ENCODE data around the gene CYP2C9.
"Not testable (repeated sequence)": the region's sequence is repeated elsewhere in the genome, so short reads cannot be mapped to it uniquely, and the experiment has no call there.

The CYP2C9 gene

DNA sequence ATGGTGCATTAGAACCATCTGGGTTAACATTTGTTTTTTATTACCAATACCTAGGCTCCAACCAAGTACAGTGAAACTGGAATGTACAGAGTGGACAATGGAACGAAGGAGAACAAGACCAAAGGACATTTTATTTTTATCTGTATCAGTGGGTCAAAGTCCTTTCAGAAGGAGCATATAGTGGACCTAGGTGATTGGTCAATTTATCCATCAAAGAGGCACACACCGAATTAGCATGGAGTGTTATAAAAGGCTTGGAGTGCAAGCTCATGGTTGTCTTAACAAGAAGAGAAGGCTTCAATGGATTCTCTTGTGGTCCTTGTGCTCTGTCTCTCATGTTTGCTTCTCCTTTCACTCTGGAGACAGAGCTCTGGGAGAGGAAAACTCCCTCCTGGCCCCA lies at the start of gene CYP2C9:
TSS of gene CYP2C9 (plus strand) at position 276 of the 400 bp plus-strand sequence. CDS start at position 301, 25 bp downstream.
- DNase-seq (ENCODE audit: low read depth), result no peak

GRCh38 chr10:94889123-94889522 lies 49.3 kb upstream of the CYP2C9 start:
- DNase-seq (ENCODE audit: low read depth), result no peak

DNA sequence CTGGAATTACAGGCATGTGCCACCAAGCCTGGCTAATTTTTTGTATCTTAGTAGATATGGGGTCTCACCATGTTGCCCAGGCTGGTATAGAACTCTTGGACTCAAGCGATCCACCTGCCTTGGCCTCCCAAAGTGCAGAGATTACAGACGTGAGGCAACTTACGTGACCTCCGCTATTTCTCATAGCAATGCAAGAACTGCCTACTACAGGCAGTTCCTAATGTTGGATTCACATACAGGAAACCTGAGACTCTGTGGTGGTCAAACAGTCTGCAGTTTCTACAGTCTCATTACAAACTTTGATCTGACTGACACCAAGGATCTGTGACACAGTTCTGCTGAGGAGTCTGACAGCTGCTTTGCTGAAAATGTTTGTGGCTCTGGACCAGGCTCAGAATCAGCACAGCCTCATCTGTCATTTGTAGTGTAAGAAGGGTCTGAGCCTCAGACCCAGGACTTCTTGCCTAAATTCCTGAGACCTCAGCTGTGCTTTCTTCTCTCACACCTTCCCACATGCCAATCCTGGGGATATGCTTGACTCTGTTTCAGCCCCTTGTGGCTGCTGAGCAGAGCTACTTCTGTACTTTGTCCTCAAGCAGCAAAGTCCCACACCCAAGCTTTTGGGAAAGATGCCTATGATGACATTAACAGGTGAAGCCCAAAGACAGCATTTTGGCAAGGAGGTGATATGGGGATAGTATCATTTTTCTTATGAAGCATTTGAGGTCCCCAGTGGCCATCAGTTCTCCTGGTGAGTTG lies 48.0 kb upstream of the CYP2C9 start:
- DNase-seq (ENCODE audit: low read depth), result no peak

GRCh38 chr10:94898414-94898813 lies 40.0 kb upstream of the CYP2C9 start:
- not testable (repeated sequence) for DNase-seq (ENCODE audit: low read depth)

DNA sequence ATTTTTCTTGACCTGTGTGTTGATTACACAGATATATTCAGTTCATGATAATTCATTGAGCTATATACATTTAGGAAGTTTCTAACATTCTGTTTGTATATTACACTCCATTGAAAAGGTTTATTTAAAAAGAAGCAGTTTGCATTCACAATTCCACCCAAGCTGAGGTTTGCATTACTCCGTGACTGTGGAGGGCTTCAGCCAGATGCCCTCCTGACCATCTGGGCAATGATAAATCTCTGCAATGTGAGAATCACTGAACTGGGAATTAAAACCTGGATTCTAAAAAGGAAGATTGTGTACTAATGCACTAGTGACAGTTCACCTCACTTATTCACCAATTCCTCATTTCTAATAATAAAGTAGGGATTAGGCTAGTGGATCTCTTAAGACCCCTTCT lies 36.4 kb upstream of the CYP2C9 start:
- DNase-seq (ENCODE audit: low read depth), result no peak

GRCh38 chr10:94902570-94902969 lies 35.9 kb upstream of the CYP2C9 start:
- no peak for DNase-seq (ENCODE audit: low read depth)

DNA sequence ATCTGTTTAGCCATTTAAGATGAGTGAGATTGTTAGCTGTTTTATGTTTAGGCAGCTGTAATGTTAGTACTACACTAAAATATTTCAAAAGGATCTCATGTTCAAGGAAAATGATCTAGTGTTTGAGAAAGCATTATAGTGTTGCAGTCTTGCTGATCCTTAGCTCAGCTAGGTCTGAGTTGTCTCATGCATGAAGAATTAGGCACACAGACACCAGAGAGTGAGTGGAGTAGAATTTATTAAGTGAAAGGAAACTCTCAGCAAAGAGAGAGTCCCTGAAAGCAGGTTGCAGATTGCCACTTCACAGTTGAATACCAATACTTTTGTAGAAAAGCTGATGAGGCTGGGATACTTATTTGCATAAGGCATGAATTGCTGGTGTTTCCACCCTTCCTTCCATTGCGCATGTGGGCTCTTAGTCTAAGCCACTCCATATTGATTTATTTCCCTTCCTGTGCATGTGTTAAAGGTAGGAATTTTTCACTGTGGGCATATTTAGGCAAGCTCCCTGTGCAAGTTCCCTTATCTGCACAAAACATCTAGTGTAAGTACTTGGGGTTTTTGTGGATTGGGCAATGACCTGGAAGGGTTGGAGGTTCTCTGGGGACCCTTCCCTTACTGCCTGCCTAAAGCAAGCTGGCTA lies 33.8 kb upstream of the CYP2C9 start:
- DNase-seq (ENCODE audit: low read depth), result not testable (repeated sequence)

DNA sequence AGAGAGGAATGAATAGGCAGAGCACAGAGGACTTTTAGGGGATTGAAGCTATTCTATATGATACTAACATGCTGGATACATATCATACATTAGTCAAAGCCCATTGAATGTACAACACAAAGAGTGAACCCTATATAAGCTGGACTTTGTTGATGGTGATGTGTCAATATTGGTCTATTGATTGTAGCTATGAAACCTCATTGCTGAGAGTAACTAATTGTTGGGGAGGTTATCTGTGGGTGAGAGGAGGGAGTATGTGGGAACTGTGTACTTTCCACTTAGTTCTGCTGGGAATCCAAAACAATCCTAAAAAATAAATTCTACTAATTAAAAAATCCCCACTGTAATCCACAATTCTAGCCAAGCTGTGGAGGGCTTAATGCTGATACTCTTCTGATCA lies 22.0 kb upstream of the CYP2C9 start:
- no peak for DNase-seq (ENCODE audit: low read depth)

- DNase-seq (ENCODE audit: low read depth), result no peak
Measured at GRCh38 chr10:94936721-94937120, 1.7 kb upstream of the CYP2C9 start.

DNA sequence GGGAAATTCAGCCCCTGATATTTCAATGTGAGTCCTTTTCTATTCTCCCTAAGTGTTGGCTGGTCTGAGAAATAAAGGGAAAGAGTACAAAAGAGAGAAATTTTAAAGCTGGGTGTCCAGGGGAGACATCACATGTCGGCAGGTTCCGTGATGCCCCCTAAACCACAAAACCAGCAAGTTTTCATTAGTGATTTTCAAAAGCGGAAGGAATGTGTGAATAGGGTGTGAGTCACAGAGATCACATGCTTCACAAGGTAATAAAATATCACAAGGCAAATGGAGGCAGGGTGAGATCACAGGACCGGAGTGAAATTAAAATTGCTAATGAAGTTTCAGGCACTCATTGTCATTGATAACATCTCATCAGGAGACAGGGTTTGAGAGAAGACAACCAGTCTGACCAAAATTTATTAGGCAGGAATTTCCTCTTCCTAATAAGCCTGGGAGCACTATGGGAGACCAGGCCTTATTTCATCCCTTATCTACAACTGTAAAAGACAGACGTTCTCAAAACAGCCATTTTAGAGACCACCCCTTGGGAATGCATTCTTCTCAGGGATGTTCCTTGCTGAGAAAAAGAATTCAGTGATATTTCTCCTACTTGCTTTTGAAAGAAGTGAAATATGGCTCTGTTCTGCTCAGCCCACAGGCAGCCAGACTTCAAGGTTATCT lies 5.1 kb downstream of the CYP2C9 start:
- DNase-seq (ENCODE audit: low read depth), result not testable (repeated sequence)

DNA sequence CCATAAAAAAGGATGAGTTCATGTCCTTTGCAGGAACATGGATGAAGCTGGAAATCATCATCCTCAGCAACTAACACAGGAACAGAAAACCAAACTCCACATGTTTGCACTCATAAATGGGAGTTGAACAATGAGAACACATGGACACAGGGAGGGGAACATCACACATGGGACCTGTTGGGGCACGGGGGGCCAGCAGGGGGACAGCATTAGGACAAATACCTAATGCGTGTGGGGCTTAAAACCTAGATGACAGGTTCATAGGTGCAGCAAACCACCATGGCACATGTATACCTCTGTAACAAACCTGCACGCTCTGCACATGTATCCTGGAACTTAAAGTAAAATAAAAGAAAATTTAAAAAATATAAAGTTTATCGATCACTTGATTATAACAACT lies 7.7 kb downstream of the CYP2C9 start:
- DNase-seq (ENCODE audit: low read depth), result not testable (repeated sequence)

DNA sequence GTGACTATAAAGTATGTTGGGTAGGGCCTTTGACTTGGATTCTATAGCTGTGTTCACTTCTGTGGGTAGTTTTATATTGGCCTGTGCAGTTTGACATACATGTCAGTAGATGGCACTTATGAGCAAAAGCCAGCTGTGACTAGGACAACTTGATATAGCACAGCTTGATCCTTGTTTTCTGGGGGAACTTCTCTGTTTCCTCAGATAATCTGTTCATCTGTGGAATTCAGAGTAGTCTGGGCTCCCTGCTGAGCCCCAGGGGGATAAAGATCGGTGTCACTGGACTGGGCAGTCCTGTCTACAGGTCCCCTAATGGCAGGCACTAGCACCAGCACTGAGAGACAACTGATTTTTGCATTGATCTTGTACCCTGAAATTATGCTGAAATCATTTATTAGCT lies 25.4 kb downstream of the CYP2C9 start:
- no peak for DNase-seq (ENCODE audit: low read depth)

GRCh38 chr10:94983555-94983954 lies 45.1 kb downstream of the CYP2C9 start:
- DNase-seq (ENCODE audit: low read depth), result no peak

GRCh38 chr10:94989192-94989591 lies 50.7 kb downstream of the CYP2C9 start:
- DNase-seq (ENCODE audit: low read depth), result no peak

- DNase-seq (ENCODE audit: low read depth), result no peak
Measured at GRCh38 chr10:94991243-94991888, 52.9 kb downstream of the CYP2C9 start.

- no peak for DNase-seq (ENCODE audit: low read depth)
Measured at GRCh38 chr10:94992811-94993210, 54.4 kb downstream of the CYP2C9 start.

DNA sequence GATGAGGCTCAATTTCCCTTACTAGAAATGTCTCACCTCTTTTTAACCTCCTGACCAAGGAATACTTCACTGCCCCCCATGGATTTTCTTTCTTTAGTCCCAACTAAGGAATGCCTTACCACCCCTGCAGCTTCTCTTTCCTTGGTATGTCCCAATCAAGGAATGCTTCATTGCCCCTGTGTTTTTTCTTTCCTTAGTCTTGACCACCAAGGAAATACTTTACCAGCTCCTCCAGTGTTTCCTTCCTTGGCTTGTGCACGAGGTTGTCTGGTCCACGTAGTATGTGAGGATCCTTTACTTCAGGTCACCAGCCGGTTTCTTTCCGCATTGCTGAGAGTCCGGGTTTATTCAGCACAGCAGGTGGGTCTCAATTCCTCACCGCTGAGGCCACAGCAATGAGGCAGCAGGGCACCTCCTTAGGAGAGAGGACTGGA lies 59.3 kb downstream of the CYP2C9 start:
- DNase-seq (ENCODE audit: low read depth), result no peak

- DNase-seq (ENCODE audit: low read depth), result no peak
Measured at GRCh38 chr10:95026461-95026860, 88.0 kb downstream of the CYP2C9 start.

GRCh38 chr10:95031656-95032055 lies 93.2 kb downstream of the CYP2C9 start:
- DNase-seq (ENCODE audit: low read depth), result no peak

- no peak for DNase-seq (ENCODE audit: low read depth)
Measured at GRCh38 chr10:95034401-95034800, 95.9 kb downstream of the CYP2C9 start.

GRCh38 chr10:95035332-95036295 lies 97.2 kb downstream of the CYP2C9 start:
- no peak for DNase-seq (ENCODE audit: low read depth)

Data from stimulated activated CD4-positive, alpha-beta T cell treated with anti-CD3 and anti-CD28 coated beads, Interleukin-2, amount 100 ng/mL, for 4 hours (primary cell).